HCEC 1CT (cell line): ENCODE measurements around the gene KCND3.

Source experiments
- DNase-seq: peaks from one replicate; pipeline ENCODE4 v3.0.0-alpha.2; 2017

The KCND3 gene

DNA sequence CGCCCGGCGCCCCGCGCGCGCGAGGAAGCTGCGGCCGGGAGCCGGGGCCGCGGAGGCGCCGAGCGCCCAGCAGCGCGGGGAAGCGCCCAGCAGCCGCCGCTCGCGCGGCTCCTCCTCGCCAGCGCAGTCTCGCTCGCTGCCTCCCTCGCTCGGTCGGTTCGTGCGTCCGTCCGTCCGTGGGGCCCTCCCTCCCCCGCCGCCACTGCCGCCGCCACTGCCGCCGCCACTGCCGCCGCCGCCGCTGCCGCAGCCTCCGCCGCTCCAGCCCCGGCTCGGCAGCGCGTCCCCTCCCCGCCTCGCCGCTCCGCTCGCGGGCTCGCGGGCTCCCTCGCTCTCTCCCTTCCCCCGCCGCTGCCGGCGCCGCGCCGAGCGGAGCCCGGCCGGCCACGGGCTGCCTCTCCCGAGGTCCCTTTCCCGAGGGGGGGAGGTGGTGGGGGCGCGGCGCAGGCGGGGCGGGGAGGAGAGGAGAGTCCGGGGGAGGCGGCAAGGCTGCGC, at the start of gene KCND3:
Gene KCND3, minus strand, starts transcription at position 138 of the 495 bp plus-strand sequence.
- no peak for DNase-seq

DNA sequence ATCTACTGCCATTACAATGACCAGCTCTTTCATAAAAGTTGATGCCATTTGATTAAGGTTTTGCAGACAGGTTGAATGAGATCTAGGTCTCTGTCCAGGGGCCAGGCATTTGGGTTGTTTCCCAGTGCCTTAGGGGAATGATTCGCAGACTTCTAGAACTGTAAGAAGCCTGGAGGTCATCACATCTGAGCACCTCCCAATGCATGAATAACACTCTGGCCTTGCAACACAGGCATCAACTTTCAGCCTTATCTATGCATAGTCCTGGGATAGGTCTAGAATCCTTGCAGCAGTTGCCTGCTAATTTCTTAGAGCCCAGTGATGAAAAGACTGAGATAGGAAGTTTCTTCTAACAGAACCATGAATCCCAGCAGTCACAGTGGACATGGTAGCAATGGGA, 44.8 kb upstream of the KCND3 start:
- DNase-seq: no peak

DNA sequence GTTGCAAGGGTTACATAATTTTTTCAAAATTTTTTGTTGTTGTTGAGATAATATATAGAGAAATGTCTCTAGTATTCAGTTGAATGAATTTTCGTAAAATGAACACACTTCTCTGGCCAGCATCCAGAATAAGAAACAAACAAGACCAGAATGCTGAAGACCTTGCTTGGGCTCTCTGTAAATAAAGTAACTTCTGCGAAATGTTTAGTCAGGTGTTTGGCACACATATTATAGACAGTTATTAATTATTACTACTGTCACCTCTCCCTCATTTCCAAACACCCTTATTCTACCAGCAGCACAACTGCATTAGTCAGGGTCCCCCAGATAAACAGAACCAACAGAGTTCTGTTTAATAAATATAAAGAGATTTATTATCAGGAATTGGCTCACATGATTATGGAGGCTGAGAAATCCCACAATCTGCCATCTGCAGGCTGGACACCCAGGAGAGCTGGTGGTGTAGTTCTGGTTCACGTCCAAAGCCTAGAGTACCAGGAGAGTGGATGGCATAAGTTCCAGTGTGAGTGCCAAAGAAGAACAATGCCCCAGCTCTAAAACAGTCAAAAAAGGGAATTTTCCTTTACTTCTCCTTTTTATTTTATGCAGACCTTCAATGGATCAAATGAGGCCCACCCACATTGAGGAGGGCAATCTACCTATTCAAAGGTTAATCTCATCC, 44.1 kb upstream of the KCND3 start:
- no peak for DNase-seq

DNA sequence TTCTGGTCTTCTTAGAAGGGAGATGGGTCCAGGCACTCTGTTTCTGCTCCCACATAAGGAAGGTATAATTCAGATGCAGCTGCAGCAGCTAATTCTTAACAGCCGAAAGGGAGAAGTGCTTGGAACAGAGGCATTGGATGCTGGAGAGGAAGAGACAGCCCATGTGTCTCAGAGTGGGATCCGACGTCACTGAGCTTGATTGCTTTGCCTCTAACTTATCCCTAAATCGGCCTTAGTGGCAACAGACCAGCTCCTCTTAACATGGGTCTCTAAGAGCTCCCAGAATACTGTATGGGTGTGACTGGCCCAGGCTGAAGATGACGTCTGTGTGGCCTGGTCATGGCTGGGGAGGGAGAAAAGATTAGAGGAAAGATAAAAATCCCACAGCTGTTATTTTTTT, 40.7 kb upstream of the KCND3 start:
- DNase-seq: no peak

DNA sequence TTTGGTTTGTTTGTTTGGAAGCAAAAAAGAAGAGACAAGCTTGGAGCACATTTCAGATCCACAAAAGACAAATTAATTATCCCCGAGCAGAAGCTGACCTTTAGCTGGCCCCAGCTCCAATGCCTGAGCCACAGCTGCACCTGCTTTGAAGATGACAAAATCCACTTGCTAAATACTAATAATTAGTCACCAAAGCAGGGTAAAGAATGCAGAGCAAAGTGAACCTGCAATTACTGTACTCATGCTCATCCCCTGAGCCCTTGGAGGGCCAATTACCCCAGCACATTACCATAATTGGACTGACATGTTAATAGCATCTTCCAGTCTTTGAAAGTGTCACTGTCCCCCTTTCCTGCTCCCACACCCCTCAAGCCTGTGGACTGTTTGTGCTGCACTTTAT, 38.2 kb upstream of the KCND3 start:
- DNase-seq: no peak

DNA sequence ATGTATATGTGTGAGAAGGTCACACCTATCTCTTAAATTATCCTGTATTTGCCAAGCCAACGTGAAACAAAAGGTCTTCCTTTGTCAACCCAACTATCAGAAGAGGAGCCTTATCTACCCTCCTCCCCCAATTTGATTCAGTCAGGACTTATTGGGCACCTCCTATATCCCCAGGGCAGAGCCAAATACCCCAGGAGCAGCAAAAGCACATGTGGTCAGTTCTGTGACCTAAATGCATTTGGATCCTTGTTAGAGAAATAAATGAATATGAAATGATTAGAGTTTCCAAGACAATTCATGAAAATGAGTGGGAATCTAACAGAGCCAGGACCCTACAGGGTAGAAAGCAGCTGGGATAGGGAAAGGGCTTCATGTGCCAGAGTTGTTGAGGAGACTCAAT, 37.0 kb upstream of the KCND3 start:
- DNase-seq: no peak

DNA sequence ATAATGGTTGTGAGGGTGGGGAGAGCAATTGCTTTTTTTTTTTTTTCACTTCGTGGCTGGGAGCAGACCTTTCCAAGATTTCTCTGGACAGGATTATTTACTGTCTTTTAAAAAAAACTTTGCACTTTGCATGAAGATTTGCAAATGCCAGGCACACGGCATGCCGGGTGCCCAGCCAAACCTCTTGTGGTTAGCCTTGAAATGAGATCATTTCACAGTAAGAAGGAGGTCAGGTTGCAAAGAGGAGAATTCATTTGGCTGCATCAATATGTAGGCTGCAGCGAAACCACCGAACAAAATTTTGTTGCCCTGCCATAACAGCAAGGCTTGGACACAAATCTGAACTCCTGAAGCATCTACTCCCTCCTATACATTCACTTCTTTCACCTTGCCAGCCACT, 36.5 kb upstream of the KCND3 start:
- DNase-seq: no peak

DNA sequence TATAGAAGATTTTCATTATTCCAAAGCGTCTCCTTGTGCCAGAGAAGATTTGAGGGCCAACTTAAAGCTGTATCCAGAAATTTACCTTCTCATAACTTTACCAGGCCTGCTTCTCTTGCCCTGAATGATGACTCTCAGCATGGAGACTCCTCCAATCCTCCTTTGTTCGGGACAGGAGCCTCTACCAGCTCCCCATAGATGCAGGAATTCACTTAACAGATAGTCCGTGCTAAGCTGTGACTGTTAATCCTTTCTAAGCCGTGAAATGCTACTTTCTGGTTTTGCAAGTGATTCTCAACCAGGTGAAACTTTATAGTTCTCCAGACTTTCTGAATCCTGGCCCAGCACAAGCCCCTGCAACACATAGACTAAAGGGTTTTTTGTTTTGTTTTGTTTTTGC, 31.8 kb upstream of the KCND3 start:
- DNase-seq: no peak

DNA sequence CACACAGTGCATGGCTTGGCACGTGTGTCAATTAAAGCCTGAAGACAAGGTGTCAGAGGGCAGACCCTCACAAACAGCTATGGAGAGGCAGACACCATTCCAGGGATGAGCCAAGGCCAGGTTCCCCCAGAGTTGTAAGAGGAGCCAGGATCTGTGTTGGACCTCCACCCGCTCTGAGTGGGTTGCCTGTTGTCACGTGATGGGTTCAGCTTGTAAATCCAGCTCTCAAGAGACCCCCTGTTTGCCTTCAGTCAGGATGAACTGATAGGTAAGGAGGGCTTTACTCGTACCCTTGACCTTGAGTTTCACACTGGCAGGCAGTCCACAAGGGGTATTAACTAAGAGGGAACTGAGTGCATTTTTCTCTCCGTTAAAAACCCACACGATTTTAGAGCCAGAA, 27.7 kb upstream of the KCND3 start:
- no peak for DNase-seq

DNA sequence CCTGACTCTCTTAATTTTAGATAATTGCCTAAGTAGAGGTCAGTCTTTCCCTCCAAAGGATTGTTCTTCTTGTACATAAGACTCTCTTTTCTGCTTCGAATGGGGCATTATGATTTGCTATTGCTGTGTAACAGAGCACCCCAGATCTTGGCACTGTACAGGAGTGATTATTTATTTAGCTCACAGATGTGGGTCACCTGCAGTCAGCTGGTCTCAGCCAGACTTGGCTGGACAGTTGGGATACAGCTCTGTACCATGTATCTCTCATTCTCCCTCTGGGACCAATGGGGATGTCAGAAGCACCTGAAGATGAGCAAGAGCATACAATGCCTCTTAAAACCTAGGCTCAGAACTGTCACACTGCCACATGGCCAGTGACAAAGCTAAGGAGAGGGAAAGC, 23.4 kb upstream of the KCND3 start:
- DNase-seq: no peak

DNA sequence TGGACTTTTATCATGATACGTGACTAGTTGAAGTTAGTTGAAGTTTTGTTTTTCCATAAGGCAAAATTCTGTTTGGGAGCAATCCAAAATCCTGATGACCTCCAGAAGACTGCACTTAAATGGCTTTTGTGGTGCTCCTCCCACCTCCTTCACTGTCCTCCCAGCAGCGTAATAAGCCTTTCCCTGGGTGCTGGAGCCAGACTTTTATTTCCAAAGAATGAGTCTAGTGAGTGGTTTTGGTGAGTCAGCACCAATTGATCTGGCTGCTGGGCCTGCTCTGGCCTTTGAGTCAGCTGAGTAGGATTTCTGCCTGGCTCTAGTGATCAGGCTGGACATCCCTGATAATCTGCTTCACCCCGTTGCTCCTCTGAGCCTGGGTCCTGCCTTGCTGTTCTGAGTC, 21.7 kb upstream of the KCND3 start:
- DNase-seq: peak; percentile 44

DNA sequence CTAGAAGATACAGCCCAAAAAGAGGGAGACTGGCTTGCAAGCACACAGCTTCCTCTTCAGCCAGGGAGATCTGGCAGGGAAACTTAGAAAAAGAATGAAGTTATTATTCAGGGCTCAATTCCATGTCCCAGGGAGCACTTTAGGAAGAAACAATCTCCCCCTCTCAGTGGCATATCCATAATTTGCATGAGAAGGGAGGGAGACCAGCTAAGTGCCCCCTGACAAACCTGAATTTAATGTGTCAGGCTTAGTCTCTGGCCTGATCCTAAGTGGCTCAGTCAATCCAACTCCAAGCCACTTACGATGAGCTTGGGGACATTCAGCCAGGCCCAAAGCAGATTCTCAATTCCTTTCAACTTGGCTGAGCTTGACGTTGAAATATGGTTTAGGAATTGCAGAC, 17.7 kb upstream of the KCND3 start:
- no peak for DNase-seq

DNA sequence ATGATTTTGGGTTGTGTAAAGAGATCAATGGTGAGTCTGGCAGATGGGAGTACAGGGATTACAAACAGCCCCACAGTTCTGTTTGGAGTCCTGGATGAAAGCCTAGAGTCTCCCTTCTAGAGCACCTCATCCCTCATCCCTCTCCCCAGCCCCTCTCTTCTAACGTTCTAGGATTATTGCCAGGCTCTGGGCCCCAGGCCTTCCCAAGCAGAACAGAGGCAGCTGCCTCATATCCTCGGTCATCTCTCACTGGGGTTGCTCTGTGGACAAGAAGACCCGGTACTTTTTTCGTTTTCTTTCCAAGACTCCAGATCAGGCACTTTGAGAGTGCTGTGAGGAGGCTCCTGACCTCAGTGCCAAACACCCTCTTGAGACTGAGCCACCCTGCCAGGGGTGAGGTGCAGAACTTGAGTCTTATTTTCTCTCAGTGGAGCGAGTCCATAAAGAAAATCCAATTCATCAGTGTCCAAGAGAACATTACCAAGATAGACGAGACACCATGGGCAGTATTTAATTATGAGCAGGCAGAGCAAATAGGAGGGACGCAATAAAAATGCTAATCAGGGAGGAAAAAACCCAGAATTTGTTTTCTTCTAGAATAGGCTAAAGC, 17.1 kb upstream of the KCND3 start:
- DNase-seq: no peak

DNA sequence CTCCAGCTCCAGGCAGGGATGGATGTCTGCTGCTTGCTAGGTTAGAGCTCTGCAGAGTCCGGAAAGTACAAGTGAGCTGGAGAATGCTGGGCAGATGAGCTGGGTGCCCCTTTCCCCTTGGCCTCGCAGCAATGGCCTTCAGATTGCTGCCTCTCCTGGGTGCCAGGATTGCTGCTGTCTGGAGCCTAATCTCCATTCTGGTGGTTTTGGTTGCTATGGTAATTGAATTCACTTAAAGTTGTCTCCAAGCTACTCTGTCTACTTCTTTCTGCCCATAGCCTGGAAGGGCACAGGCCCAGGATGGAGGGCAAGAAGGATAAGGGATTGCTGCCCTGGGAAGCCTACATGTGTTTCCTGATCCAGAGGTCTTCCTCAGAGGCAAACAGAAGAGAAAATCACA, 14.6 kb upstream of the KCND3 start:
- DNase-seq: no peak

DNA sequence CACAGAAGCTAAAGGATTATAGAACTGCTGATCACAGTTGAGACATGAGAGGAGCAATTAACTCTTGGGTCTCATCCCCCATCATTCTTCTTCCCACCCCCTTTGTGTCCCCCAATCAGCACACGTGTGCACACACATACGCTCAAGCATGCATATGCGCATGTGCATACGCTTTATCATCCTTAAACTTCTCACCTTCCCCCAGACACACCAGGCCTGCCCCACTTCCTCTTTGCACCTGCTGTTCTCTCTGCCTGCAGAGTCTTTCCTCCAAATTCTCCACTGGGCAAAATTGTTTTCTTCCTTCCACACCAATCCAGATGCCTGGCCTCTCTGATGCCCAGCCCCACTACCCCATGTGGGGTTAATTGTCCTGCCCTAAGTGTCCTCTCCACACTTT, 13.0 kb upstream of the KCND3 start:
- no peak for DNase-seq

DNA sequence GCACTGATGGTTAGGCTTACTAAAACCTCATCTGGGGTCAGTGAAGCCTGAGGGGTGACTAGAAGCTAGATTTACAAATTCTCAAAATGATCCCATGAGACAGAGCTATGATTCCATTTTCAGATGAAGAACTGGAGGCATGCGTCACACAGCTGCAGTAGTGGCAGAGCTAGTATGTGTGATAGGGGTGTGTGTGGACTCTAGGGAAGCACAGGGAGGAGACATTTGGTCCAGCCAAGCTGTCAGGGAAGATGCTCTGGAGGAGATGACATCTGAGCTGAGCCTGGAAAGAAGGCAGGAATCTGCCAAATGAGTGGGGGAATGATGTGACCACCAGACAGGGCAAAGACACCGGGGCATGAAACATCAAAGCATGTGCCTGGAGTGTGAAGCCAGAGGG, 12.0 kb upstream of the KCND3 start:
- no peak for DNase-seq

DNA sequence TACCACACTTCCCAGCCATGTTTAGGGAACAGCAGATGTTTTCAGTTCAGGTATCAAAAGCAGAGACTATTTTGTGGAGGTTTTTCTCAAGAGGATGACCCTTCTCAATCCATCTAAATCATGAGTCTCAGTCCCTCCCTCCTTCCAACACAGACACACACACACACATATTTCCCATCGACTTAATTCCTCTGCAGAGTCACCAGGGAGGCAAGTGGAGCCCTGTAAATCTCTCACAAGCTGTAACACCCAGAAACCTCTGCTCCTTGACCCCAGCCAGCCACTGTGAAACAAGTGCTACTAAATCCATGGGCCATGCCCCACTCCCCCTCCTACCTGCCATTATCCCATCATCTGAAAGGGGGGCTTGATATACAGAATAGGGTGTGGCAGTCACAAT, 10.6 kb upstream of the KCND3 start:
- DNase-seq: no peak

DNA sequence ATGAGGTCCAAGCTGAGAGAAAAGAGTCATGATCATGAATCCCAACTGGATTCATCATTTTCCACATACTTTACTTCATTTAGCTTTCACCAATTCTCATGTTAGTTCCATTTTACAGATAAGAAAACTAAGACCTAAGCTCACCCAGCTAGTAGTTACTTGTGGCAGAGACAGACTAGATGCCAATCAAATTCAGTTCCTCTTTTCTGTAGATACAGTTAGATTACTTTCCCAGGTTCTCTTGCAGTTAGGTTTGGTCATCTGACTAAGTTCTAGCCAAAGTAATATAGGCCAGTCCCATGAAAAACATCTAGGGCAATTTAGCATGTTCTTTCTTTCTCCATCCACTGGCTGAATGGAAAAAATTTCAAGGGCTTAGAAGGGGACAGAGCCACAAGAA, 8.9 kb upstream of the KCND3 start:
- DNase-seq: no peak

DNA sequence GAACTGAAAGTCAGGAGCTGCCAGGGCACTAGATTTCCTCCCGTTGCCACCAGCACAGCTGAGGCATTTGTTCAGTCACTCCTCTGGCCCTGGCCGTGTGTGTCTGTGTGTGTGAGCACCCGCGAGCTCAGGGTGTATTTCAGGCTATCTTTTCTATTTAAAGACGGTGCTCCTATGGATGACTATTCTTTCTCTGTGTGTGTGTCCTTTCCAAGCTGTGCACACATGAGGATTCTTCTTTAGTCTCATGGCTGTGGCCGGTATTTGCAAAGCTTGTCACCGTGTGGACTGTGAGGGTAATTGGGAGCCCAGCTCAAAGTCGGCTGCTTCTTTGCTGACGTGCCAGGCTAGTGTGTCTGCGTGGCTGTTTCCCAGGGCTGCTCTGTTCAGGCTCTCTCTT, 3.0 kb upstream of the KCND3 start:
- DNase-seq: no peak

DNA sequence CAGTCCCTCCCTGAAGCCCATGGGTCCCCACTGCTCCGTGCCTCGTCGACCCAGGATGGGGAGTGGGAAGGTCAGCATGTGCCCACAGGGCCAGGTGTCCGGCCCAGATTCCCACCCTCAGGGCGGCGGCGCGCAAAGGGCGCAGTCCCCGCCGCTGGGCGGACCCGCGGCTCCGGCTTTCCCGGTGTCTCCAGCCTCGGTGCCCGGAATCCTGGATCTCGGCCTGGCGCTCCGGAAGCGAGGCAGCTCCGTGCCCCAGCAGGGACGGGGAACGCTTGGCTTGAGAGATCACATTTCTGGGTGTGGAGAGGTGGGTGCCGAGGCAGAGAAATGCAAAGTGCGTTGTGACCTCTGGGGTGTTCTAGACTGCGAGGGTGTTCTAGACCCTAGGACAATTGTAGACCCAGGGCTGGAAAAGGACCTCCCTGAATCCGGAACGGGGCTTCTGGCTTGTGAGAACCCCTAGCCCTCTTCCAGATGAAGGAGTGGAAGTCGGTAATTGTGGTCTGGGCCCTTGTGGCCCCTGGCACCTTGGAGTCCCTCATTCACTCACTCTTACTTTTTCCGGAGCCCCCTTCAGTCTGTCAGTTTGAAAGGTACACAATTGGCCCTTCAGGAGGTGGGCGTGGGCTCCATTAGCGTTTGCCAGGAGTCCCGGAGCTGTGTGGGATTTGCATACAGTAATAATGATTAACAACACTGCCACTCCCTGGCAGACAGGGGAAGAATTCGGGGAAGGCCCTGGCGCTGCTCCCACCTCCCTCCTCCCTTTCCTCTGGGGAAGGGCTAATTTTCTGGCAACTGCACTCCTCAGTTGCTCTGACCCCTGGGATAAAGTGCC, 1.6 kb upstream of the KCND3 start:
- DNase-seq: peak; percentile 14

DNA sequence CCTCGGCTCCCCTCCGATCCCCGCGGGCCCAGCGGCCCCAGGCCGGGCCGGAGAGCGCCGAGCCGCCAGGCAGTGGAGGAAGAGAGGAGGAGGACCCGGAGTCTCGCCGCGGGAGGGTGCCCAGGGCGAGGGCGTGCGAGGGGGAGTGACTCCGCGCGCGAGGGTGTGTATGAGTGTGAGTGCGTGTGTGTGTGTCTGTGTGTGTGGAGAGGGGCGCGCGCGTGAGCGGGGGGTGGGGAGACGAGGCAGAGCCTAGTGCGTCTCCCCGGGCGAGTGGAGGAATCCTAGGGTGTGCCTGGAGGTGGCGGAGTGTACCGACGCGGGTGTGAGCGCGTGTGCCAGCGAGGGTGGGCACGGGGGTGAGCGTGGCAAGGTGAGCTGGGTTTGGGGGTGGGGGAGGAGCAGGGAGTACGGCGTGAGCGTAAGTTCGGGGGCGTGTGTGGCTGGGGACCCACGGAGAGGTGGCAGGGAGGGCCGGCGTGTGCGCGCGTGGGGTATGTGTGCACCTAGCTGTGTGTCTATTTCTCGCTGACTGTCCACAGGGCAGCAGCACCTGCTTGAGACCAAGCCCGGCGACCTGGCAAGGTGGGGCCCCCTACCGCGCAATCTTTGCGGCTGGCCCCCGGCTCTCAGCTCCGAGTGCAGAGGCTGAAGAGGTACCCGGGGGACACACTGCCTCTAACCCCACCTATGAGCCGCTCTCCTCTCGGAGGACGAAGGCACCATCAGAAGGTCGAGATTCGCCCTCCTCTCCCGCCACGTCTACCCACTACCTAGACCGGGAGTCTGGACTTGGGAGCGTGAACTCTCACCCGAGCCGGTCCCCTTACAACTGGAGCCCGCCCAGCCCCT, 784 bp upstream of the KCND3 start:
- no peak for DNase-seq

DNA sequence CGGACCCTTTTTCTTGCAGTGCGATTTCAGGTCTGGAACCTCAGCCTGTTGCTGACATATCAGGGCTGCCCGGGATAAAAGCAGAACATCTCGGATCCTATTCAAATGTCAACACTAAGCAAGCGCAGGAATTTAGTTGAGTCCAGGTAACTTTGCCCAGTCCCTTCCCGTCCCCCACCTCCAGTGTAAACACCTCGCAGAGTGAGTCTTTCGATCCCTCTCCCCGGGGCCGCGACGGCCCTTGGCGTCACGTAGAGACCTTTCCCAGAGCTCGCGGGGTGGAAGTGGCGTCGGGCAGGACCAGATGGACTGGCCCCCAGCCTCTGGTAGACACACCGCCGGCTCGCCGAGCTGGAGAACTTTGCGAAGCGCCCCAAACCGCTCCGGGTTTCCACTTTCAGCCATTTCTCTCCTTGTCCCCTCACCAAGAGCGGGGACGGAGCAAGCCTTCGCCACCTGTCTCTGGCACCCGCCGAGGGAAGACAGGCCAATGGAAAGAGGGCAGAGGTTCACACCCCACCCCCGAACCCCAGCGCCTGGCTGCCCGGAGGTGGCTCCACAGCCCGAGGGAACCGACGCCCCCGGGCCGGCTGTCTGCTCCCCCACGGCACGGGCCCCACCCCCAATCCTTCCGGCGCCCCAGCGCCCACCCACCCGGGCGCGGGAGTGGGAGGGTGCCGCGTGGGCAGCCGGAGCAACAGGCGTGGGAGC, 570 bp downstream of the KCND3 start:
- DNase-seq: no peak

DNA sequence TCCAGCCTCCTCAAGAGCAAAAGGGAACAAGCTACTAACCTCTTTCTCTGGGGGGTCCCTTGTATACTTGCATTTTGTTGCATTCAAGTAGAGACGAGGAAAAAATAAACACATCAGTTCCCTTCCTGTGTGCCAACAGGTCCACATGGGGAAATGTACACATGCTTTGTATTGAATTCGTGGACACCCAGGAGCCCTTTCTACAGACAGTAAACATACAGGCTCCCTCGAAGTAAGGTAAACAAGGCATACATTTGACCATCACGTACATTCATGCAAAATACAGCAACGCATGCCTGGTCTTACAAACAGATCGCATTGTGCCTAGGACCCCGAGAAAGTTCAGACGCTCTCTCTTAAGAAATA, 1.1 kb downstream of the KCND3 start:
- DNase-seq: no peak
